K562 (cell line): ENCODE data around the gene PIK3AP1. TPM values are rescaled to one million over a fixed set of nuclear protein-coding genes. Genes with fewer than 3 reads are reported as not detected.

Experiments
- ATAC-seq: fragments of 200-7000 bp; cut with Tn5 transposase; 3 replicates; pipeline ENCODE4 v1.9.1; 2020; ENCODE audit warnings: moderate library complexity
- BruUV-seq: library from RNA; stranded (reverse); fragments of 400-500 nt; replicated peaks from 2 replicates; lab custom pipeline; 2021; lab: Mats Ljungman, UMichigan
- CTCF ChIA-PET: fragments of 300-600 bp; formaldehyde crosslinking; extraction: SDS; loops from one replicate; lab custom pipeline; 2021; ENCODE audit warnings: low intra/inter-chr PET ratio; lab: Yijun Ruan, JAX
- POLR2A ChIA-PET: fragments of 300-600, 350-650 bp; sonication (Branson Sonifier 250); formaldehyde crosslinking; extraction: SDS; loops from one replicate; lab custom pipeline; 2021; ENCODE audit warnings: antibody characterized with exemption, inconsistent platforms; lab: Yijun Ruan, JAX
- DNase-seq, 4 experiments: peaks; one replicate each; pipeline versions ENCODE4 v3.0.0 to v3.0.0-alpha.2; 2011 to 2018; ENCODE audit warnings: low spot score in 3 of 4, mixed read lengths in 3 of 4; ENCODE audit errors: extremely low read depth in 1 of 4
- FAIRE-seq: peaks from 2 replicates; lab custom pipeline; 2011; peaks lifted over from hg19 to GRCh38; lab: Jason Lieb, UNC
- H2AFZ ChIP-seq: 2 replicates; pipeline ENCODE4 v1.6.0; 2011; ENCODE audit warnings: low read depth, low read length, control low read depth, inconsistent platforms
- H3K27ac ChIP-seq: fragments of 200-600 bp; 3 replicates; pipeline ENCODE4 v1.8.0; 2011; ENCODE audit warnings: low read depth, mild to moderate bottlenecking, control low read depth, inconsistent platforms, low read length, moderate library complexity, mixed read lengths; ENCODE audit errors: extremely low read depth
- H3K27me3 ChIP-seq, 2 experiments: fragments of 300-600 bp in 1 of 2; 2 replicates in 1 of 2; 3 replicates in 1 of 2; pipeline versions ENCODE4 v1.6.0 to v1.8.0; 2011; ENCODE audit warnings: inconsistent platforms in 2 of 2, low read length in 2 of 2, mild to moderate bottlenecking in 1 of 2, mixed read lengths in 1 of 2, moderate library complexity in 1 of 2; ENCODE audit not compliant: control insufficient read depth in 2 of 2, insufficient read depth in 2 of 2
- H3K36me3 ChIP-seq: fragments of 300-600 bp; 3 replicates; pipeline ENCODE4 v1.8.0; 2011; ENCODE audit warnings: mild to moderate bottlenecking, low read length, inconsistent platforms; ENCODE audit not compliant: control insufficient read depth, insufficient read depth
- H3K4me1 ChIP-seq, 2 experiments: fragments of 200-600 bp in 1 of 2; replicated peaks in 1 of 2; 2 replicates in 1 of 2; 3 replicates in 1 of 2; pipeline versions ENCODE4 v1.5.1 to v1.8.0; 2011; ENCODE audit warnings: inconsistent platforms in 2 of 2, low read length in 2 of 2, mild to moderate bottlenecking in 1 of 2, mixed read lengths in 1 of 2, moderate library complexity in 1 of 2; ENCODE audit not compliant: control insufficient read depth in 2 of 2, insufficient read depth in 2 of 2
- H3K4me2 ChIP-seq: 2 replicates; pipeline ENCODE4 v1.6.1; 2011; ENCODE audit warnings: low read length, control low read depth, inconsistent platforms, mixed read lengths; ENCODE audit not compliant: insufficient read depth
- H3K4me3 ChIP-seq: fragments of 200-600 bp; sonication (generic), shearing (Covaris generic); 2 replicates; pipeline ENCODE4 v1.5.1; 2016; ENCODE audit warnings: control low read depth, inconsistent platforms
- H3K79me2 ChIP-seq: fragments of 200-600 bp; 3 replicates; pipeline ENCODE4 v1.8.0; 2011; ENCODE audit warnings: low read length, inconsistent platforms; ENCODE audit not compliant: control insufficient read depth, insufficient read depth
- H3K9ac ChIP-seq, 2 experiments: 2 replicates each; pipeline versions ENCODE4 v1.6.0 to v1.6.1; 2011; ENCODE audit warnings: low read depth in 2 of 2, low read length in 2 of 2, control low read depth in 1 of 2, inconsistent platforms in 1 of 2, mild to moderate bottlenecking in 1 of 2, mixed read lengths in 1 of 2; ENCODE audit not compliant: insufficient read depth in 1 of 2
- H3K9me1 ChIP-seq: one replicate; pipeline ENCODE4 v1.6.0; 2011; ENCODE audit warnings: inconsistent platforms, mild to moderate bottlenecking, low read length, moderate library complexity; ENCODE audit not compliant: control insufficient read depth, insufficient read depth
- H3K9me3 ChIP-seq: replicated peaks from 2 replicates; pipeline ENCODE4 v1.5.1; 2011; ENCODE audit warnings: low read depth, low read length, inconsistent platforms; ENCODE audit not compliant: control insufficient read depth, insufficient read depth
- H4K20me1 ChIP-seq: replicated peaks from 2 replicates; pipeline ENCODE4 v1.6.1; 2011; ENCODE audit warnings: low read length, inconsistent platforms, mixed read lengths; ENCODE audit not compliant: control insufficient read depth, insufficient read depth
- BRCA1 ChIP-seq, 2 experiments: fragments of 450-650 bp in 1 of 2; sonication (generic) in 1 of 2; formaldehyde crosslinking in 1 of 2; IDR thresholded peaks; 2 replicates each; pipeline versions ENCODE4 v1.5.0 to v1.6.1; 2017 to 2020; ENCODE audit warnings: mild to moderate bottlenecking in 1 of 2, missing genetic modification reagents in 1 of 2
- DNMT1 ChIP-seq: fragments of 450-650 bp; IDR thresholded peaks from 2 replicates; pipeline ENCODE4 v1.6.1; 2016; ENCODE audit warnings: antibody characterized with exemption, mild to moderate bottlenecking
- DPF2 ChIP-seq: fragments of 450-650 bp; IDR thresholded peaks from 2 replicates; pipeline ENCODE4 v1.6.1; 2016
- EP300 ChIP-seq: IDR thresholded peaks from 2 replicates; pipeline ENCODE4 v1.6.1; 2012; ENCODE audit warnings: low read length, improper control_type of control experiment
- HDAC3 ChIP-seq: fragments of 450-650 bp; IDR thresholded peaks from 2 replicates; pipeline ENCODE4 v1.6.1; 2018; ENCODE audit warnings: borderline replicate concordance, mild to moderate bottlenecking, moderate library complexity; ENCODE audit not compliant: partially characterized antibody
- HOXB6 ChIP-seq: fragments of 250-450 bp; sonication (Bioruptor Pico); IDR thresholded peaks from 2 replicates; pipeline ENCODE4 v1.5.1; 2022; ENCODE audit warnings: mild to moderate bottlenecking, borderline replicate concordance
- JUNB ChIP-seq: fragments of 450-650 bp; formaldehyde crosslinking; conservative IDR thresholded peaks from 2 replicates; pipeline ENCODE4 v1.4.0; 2020; ENCODE audit warnings: mild to moderate bottlenecking
- NFE2 ChIP-seq: IDR thresholded peaks from 2 replicates; pipeline ENCODE4 v1.6.1; 2014; ENCODE audit warnings: antibody characterized with exemption, low read depth
- NFIX ChIP-seq: fragments of 250-450 bp; sonication (Bioruptor Pico); IDR thresholded peaks from 2 replicates; pipeline ENCODE4 v1.4.0; 2020; ENCODE audit warnings: low read depth, mild to moderate bottlenecking, moderate library complexity
- SMAD2 ChIP-seq: fragments of 150-350 bp; IDR thresholded peaks from 2 replicates; pipeline ENCODE4 v1.6.1; 2014; ENCODE audit warnings: low read depth, mild to moderate bottlenecking, low read length
- TAL1 ChIP-seq: fragments of 450-650 bp; IDR thresholded peaks from 2 replicates; pipeline ENCODE4 v1.6.1; 2016; ENCODE audit warnings: mild to moderate bottlenecking
- ZNF263 ChIP-seq: sonication (generic); formaldehyde crosslinking; IDR thresholded peaks from 2 replicates; pipeline ENCODE4 v1.8.0; 2022; ENCODE audit warnings: mild to moderate bottlenecking, missing genetic modification reagents, borderline replicate concordance
- ZNF274 ChIP-seq: IDR thresholded peaks from 2 replicates; pipeline ENCODE4 v1.6.1; 2011; ENCODE audit warnings: low read depth, mild to moderate bottlenecking, low read length, moderate library complexity, borderline replicate concordance
- ZNF76 ChIP-seq: fragments of 250-450 bp; sonication (Bioruptor Pico); IDR thresholded peaks from 2 replicates; pipeline ENCODE4 v1.4.0; 2020; ENCODE audit warnings: mild to moderate bottlenecking, moderate library complexity, borderline replicate concordance
- WGBS: fragments of 100-300 bp; shearing (Covaris generic); methylation state at CpG from one replicate; pipeline ENCODE4 v1.1.6; 2016; ENCODE audit warnings: low coverage, mixed read lengths; ENCODE audit not compliant: insufficient coverage; ENCODE audit errors: missing lambda C conversion rate; 5-methylcytosine and 5-hydroxymethylcytosine counted together
- in situ Hi-C: fragments of 300-500 bp; cut with MboI; formaldehyde crosslinking; loops from 4 replicates; pipeline ENCODE4 v1.15.0; 2018; ENCODE audit warnings: inconsistent platforms, mixed read lengths
- intact Hi-C: fragments of 100-400 bp; cut with micrococcal nuclease; formaldehyde crosslinking; loops from 2 replicates; pipeline ENCODE4 v1.14.2; 2022
- polyA plus RNA-seq, 8 experiments: library from polyadenylated mRNA; depleted of rRNA in 4 of 8; stranded (reverse) in 5 of 8; unstranded in 3 of 8; fragments of >200 nt; fragmentation: Nextera tagmentation in 2 of 8; fragmentation: Illumina TruSeq in 1 of 8; extraction: Ambion mirVana in 2 of 8; extraction: Trizol in 1 of 8; gene quantifications; 2 replicates each; pipeline versions ENCODE4 v1.2.1 to v1.2.3, GENCODE V29; 2011 to 2014; ENCODE audit warnings: inconsistent platforms in 1 of 8, missing spikeins in 1 of 8
- total RNA-seq, 7 experiments: library from RNA; depleted of rRNA in 6 of 7; stranded (reverse); fragments of >200 nt in 6 of 7; fragmentation: Illumina TruSeq in 2 of 7; extraction: Trizol in 2 of 7; gene quantifications; 2 replicates each; pipeline versions ENCODE4 v1.2.1 to v1.2.3, GENCODE V29; 2011 to 2021; ENCODE audit warnings: low replicate concordance in 1 of 7
- TF ChIP-seq, protein P1 (sequence below): fragments of 250-450 bp; sonication (Bioruptor Pico); IDR thresholded peaks from 2 replicates; pipeline ENCODE4 v1.9.0; 2021; ENCODE audit warnings: mild to moderate bottlenecking, inconsistent platforms

PIK3AP1 gene
- total and polyA plus RNA-seq, 9 of the 15 experiments (the other 6 are each of a cell fraction or from before 2014, with no cell fraction given) = 0.20 to 2.4 (median 1.4) TPM

- no peaks in the 10 kb centered on the region for H3K79me2 ChIP-seq
- peaks cover 0 to 4% of the 10 kb centered on the region in 2 experiments; a peak in 1 of 5 replicates for H3K4me1 ChIP-seq
- H3K9me3 ChIP-seq = no peaks in the 10 kb centered on the region
- no peak overlapping the region for H2AFZ ChIP-seq
- ChIA-PET CTCF (no interaction called here), POLR2A (no interaction called here)
- BruUV-seq = no TSS peak
- H3K4me3 ChIP-seq = no peak overlapping the region
- H3K36me3 ChIP-seq = no peaks in the 10 kb centered on the region
- TF ChIP-seq SMAD2 = no peak
- TF ChIP-seq, protein P1, sequence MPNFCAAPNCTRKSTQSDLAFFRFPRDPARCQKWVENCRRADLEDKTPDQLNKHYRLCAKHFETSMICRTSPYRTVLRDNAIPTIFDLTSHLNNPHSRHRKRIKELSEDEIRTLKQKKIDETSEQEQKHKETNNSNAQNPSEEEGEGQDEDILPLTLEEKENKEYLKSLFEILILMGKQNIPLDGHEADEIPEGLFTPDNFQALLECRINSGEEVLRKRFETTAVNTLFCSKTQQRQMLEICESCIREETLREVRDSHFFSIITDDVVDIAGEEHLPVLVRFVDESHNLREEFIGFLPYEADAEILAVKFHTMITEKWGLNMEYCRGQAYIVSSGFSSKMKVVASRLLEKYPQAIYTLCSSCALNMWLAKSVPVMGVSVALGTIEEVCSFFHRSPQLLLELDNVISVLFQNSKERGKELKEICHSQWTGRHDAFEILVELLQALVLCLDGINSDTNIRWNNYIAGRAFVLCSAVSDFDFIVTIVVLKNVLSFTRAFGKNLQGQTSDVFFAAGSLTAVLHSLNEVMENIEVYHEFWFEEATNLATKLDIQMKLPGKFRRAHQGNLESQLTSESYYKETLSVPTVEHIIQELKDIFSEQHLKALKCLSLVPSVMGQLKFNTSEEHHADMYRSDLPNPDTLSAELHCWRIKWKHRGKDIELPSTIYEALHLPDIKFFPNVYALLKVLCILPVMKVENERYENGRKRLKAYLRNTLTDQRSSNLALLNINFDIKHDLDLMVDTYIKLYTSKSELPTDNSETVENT (CRISPR knock-in tag) = no peak
- no peak for TF ChIP-seq HOXB6 (CRISPR knock-in tag)
- in situ Hi-C loops (no loop called here), intact Hi-C loops (no loop called here)
- no peak for DNase-seq
- no peak overlapping the region for H3K4me2 ChIP-seq
- WGBS = 0% methylated on average over 4 of the region's 4 CpGs
- no peaks in the 10 kb centered on the region for H4K20me1 ChIP-seq
- H3K27me3 ChIP-seq = no peaks in the 10 kb centered on the region
- no peaks in the 10 kb centered on the region for H3K9me1 ChIP-seq
- no peak overlapping the region for H3K27ac ChIP-seq
- FAIRE-seq = no peak
- no peak for ATAC-seq
- no peak overlapping the region for H3K9ac ChIP-seq
Observed at GRCh38 chr10:96703358-96703757, 17.0 kb downstream of the PIK3AP1 start.

DNA sequence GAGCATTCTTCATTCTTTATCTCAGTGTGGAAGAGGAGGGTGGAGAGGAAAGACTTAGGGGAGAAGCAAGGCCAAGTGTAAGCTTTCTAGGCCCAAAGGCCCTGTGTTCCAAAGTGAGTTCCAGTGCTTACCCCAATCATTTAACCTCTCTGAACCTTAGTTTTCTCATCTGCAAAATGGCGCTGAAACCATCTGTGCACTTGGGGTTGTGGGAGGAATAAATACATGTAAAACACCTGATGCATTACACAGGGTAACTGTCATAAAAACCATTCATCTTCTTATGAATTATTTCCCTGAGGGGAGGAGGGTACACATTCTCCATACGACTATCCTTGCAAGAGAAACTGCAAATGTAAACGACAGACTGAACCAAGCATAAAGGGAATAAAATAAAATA lies 19.0 kb downstream of the PIK3AP1 start:
- Histone ChIP-seq H3K9me3 (no peaks in the 10 kb centered on the region), H3K4me2 (no peak overlapping the region), H3K9ac (no peak overlapping the region), H3K9me1 (no peaks in the 10 kb centered on the region), H3K36me3 (no peaks in the 10 kb centered on the region), H3K4me3 (no peak overlapping the region), H3K4me1 (peaks cover 0 to 4% of the 10 kb centered on the region in 2 experiments; a peak in 1 of 5 replicates), H3K27ac (no peak overlapping the region), H4K20me1 (no peaks in the 10 kb centered on the region), H3K79me2 (no peaks in the 10 kb centered on the region), H2AFZ (0 out of 2 replicates have a peak overlapping the region, but pooled peaks have one; percentile 66), H3K27me3 (no peaks in the 10 kb centered on the region)
- intact Hi-C loops (no loop called here), in situ Hi-C loops (no loop called here)
- POLR2A ChIA-PET = no interaction called here
- DNase-seq (no peak), FAIRE-seq (no peak), ATAC-seq (no peak)
- BruUV-seq = no TSS peak
- WGBS = 10% methylated on average over 3 of the region's 3 CpGs
- TF ChIP-seq ZNF263 (no peak), NFE2 (no peak), NFIX (no peak), HDAC3 (no peak), ZNF76 (CRISPR knock-in tag) (no peak), ZNF274 (no peak), DNMT1 (no peak), EP300 (no peak), BRCA1 (IDR thresholded peaks at IDR 0.05) (no peak), BRCA1 (CRISPR knock-in tag; IDR thresholded peaks at IDR 0.05) (no peak), JUNB (no peak), TAL1 (no peak), DPF2 (no peak)
- CTCF ChIA-PET = no interaction called here
